Measurements from ENCODE around the gene GAB3.
"Not testable (repeated sequence)": the region's sequence is repeated elsewhere in the genome, so short reads cannot be mapped to it uniquely, and the experiment has no call there.

The GAB3 gene

DNA sequence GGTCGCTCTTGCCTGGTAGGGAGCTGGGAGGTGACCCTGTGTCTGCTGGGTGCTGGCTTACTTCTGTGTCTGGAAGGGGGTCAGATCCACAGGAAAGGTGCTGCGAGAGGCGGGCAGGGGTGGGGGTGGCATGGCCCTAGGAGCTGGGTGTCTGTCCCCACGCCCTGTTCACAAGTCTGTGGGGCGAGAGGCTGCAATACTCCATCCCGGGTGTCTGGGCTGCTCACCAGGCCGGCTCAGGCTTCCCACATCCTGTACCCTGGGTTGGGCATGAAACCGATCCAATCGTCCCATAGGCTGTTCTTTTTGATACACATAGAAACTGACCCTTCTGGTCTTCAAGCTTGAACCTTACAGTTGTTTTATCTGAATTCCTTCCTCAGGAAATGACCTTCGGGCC, 96.5 kb downstream of the GAB3 start:
- no peak overlapping the region for H3K4me3 ChIP-seq (replicated peaks in 1 of 2; ENCODE audit: low read depth in 2 of 2, low read length in 2 of 2)
- no peak for DNase-seq (ENCODE audit: low read depth in 2 of 2)
- TF ChIP-seq, protein P1, sequence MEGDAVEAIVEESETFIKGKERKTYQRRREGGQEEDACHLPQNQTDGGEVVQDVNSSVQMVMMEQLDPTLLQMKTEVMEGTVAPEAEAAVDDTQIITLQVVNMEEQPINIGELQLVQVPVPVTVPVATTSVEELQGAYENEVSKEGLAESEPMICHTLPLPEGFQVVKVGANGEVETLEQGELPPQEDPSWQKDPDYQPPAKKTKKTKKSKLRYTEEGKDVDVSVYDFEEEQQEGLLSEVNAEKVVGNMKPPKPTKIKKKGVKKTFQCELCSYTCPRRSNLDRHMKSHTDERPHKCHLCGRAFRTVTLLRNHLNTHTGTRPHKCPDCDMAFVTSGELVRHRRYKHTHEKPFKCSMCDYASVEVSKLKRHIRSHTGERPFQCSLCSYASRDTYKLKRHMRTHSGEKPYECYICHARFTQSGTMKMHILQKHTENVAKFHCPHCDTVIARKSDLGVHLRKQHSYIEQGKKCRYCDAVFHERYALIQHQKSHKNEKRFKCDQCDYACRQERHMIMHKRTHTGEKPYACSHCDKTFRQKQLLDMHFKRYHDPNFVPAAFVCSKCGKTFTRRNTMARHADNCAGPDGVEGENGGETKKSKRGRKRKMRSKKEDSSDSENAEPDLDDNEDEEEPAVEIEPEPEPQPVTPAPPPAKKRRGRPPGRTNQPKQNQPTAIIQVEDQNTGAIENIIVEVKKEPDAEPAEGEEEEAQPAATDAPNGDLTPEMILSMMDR (IDR thresholded peaks at IDR 0.05; ENCODE audit: low read depth, low read length): no peak

DNA sequence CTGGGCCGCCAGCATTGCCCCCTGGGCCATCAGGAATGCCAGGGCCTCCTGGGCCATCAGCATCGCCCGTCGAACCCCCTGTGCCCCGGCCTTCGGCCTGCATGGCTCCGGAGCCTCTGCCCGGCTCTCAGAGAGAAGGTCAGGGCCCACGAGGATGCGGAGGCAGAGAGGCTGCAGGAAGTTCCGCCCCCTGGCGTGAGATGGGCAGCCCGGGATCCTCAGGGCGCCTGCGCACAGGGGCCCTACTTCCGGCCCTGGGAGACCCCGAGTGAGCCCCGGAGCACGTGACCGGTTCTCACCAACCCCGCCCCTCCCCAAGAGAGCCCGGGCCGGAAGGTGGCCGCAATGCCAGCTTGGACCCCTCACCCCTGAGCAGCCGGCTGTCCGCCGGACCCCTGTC, 97.5 kb downstream of the GAB3 start, which contains the start of gene CTAG2:
Gene CTAG2 (minus strand): TSS at position 167 of the 400 bp plus-strand sequence. CDS start 64 bp downstream, at position 103.
- DNase-seq (ENCODE audit: low read depth in 2 of 2); H3K4me3 ChIP-seq (replicated peaks in 1 of 2; ENCODE audit: low read depth in 2 of 2, low read length in 2 of 2): not testable (repeated sequence)

DNA sequence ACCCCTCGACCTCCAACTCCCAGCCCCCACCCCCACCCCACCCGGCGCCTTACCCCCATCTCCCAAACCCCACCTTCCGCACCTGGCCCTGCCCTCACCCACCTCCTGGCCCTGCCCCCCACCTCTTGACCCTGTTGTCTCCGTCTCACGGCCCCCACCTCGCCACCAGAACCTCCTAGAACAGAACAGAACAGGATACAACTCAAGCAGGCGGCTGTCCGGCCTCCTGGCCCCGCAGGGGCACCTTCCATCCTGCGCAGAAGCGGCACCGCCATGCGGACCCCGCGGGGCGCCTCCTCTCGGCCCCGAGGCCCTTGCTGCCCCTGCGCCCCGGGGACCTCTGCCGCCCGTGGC, 97.9 kb downstream of the GAB3 start:
- no peak for DNase-seq (ENCODE audit: low read depth in 2 of 2)
- no peak overlapping the region for H3K4me3 ChIP-seq (replicated peaks in 1 of 2; ENCODE audit: low read depth in 2 of 2, low read length in 2 of 2)
- TF ChIP-seq, protein P1 (IDR thresholded peaks at IDR 0.05; ENCODE audit: low read depth, low read length): no peak

DNA sequence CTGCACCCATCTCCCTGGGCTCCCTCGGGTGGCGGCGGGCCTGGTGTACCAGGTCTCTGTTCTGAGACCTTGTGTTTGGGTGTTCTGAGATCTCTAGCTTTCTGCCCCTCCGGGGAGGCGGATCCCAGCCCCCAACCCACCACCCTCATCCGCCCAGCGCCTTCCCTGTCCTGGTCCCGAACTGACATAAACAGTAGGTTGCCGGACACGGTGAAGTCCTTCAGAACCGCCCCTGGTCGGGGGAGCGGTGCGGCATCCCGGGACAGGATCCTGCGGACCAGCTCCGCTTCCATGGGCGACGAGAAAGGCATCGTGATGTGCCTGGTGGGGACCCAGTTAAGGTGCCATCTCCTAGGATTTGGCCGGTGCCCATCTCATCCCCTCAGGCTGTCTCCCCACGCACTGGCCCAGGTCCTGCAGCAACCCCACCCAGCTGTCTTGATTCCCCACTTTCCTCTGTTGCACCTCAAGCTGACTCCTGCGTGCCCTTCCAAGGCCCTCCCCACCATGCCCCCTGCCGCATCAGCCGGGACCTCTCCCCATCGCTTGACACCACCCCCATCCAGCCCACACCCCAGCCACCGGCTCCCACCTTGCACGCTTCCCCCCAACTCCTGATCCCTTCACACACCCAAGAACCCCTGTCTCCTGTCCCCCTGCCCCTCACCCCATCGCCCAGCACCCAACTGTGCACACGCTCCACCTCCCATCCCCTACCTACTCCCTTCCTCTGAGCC, 98.4 kb downstream of the GAB3 start:
- H3K4me3 ChIP-seq (replicated peaks in 1 of 2; ENCODE audit: low read depth in 2 of 2, low read length in 2 of 2): no peak overlapping the region
- TF ChIP-seq, protein P1 (IDR thresholded peaks at IDR 0.05; ENCODE audit: low read depth, low read length): no peak
- DNase-seq (ENCODE audit: low read depth in 2 of 2): no peak

DNA sequence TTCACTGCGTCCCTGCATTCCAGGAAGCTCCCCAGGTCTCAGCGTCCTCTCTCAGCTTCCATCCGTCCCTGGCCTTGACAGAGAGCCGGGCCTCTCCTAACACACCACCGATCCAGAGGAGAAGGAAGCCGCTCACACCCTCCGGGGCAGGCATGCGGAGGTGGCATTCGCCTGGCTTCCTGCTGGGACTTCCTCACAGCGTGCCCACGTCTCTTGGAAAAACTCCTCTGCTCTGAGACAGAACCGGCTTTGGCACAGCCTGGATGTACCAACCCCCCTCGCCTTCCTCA, 100.7 kb downstream of the GAB3 start:
- no peak for DNase-seq (ENCODE audit: low read depth in 2 of 2)
- H3K4me3 ChIP-seq (replicated peaks in 1 of 2; ENCODE audit: low read depth in 2 of 2, low read length in 2 of 2): no peak overlapping the region
- TF ChIP-seq, protein P1 (IDR thresholded peaks at IDR 0.05; ENCODE audit: low read depth, low read length): no peak

DNA sequence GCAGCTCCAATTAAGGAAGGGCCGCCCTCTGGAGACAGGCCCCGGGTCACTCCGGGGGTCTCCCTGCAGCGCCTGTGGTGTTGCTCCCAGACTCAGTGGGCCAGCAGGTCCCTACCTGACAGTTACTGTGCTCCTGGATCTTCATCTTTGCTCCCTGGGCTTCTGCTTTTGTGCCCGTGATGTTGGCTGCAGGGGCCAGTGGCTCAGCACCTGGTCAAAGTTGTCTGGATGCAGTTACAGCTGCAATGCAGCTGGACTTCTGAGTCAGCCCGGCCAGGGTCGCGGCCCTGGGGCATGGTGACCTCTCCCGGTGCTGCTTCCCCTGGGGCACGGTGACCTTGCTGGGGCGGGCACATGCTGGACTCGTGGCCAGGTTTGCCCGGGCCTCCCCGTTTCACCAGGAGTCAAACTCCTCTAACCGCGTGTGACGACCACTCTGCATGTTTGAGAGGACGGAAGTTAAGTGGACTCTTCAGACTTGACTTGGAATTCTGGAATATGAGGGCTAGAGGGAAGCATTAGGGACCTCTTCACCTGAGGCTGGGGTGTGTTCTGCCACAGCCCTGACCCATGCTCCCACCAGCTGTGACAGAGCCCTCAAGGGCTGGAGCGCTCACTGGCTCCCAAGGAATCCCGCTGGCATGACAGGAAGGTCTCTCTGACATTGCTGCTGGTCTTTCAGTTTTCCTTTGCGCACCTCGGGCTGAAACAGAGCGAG, 101.2 kb downstream of the GAB3 start:
- TF ChIP-seq, protein P1 (IDR thresholded peaks at IDR 0.05; ENCODE audit: low read depth, low read length): no peak
- no peak for DNase-seq (ENCODE audit: low read depth in 2 of 2)
- no peak overlapping the region for H3K4me3 ChIP-seq (replicated peaks in 1 of 2; ENCODE audit: low read depth in 2 of 2, low read length in 2 of 2)

DNA sequence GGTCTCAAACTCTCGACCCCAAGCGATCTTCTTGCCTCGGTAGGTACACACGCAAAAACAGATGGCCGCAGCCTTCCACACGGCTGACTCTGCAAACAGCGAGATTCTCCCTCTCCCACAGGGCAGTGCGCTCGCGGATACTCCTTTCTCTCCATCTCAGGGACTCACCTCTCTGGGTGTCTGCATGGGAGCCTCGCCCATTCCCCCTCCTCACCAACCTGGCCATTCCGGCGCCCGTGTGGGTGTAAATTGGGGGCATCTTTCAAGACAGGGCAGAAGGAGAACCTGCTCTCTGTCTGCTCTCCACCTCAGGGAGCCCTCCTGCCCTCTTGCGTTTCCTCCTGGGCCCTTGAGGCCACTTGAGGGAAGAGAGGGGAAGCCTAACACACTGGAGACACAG, 101.9 kb downstream of the GAB3 start:
- TF ChIP-seq, protein P1 (IDR thresholded peaks at IDR 0.05; ENCODE audit: low read depth, low read length): no peak
- no peak overlapping the region for H3K4me3 ChIP-seq (replicated peaks in 1 of 2; ENCODE audit: low read depth in 2 of 2, low read length in 2 of 2)
- DNase-seq (ENCODE audit: low read depth in 2 of 2): no peak

DNA sequence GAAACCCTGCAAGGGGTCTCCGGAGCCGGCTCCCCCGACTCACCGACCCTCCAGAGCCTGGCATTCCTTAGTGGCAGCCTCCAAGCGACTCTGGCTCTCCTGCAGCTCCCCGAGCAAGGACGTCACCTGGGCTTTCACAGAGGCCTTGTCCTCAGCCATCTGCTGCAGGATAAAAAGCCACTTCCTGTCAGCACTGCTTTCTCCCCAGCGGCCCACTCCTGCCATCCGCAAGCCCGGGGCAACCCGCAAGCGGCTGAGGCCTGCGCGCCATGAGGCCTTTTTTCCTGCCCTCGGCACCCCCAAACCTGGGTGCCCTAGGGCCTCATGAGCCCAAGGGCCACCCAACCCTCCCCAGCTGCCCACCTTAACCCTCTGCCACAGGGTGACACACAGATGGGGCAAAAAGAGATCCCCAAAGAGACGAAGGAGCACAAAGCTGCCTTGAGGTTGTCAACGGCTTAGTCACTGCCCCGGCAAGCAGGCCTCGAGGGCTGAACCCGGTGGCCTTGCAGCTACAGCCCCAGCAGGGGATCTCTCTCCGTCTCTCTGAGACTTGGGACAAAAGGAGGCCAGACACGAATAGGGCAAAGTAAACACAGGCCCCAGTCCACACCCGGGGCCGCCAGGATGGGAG, 105.0 kb downstream of the GAB3 start:
- not testable (repeated sequence) for DNase-seq (ENCODE audit: low read depth in 2 of 2); H3K4me3 ChIP-seq (replicated peaks in 1 of 2; ENCODE audit: low read depth in 2 of 2, low read length in 2 of 2)

DNA sequence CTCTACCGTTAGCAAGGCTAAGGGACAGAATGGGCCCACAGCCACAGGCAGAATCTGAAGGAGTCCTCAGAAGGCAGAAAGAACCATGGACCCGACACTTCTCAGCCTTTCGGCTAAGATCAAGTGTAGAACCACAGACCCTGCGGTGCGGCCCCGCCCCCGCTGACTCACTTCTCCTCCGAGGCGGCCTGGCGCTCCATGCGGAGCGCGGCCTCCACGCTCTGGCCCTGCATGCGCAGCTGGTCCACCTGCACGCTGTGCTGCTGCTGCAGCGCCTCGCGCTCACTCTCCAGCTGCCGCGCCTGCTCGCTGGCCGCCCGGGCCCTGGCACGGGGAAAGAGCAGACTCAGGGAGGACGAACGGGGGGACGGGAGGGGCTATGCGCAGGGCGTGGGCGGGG, 107.2 kb downstream of the GAB3 start:
- DNase-seq (ENCODE audit: low read depth in 2 of 2); H3K4me3 ChIP-seq (replicated peaks in 1 of 2; ENCODE audit: low read depth in 2 of 2, low read length in 2 of 2): not testable (repeated sequence)

DNA sequence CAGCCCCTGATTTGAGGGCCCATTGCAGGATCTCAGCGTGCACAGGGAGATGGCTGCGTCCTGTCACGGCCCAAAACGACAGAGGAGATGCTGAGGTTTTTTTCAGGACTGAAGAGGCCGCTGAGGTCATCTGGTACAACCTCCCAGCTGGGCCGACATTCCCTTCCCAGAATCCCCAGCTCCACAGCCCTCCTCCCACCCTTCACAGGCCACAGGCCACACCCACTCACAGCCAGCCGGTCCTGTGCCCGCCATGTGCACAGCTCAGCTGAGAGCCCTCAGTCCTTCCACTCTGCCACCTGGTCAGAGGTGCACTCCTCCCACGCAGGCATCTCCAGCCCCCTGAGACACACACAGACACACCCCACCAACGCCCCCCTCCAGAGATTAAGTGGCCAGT, 109.1 kb downstream of the GAB3 start:
- not testable (repeated sequence) for DNase-seq (ENCODE audit: low read depth in 2 of 2); H3K4me3 ChIP-seq (replicated peaks in 1 of 2; ENCODE audit: low read depth in 2 of 2, low read length in 2 of 2)

DNA sequence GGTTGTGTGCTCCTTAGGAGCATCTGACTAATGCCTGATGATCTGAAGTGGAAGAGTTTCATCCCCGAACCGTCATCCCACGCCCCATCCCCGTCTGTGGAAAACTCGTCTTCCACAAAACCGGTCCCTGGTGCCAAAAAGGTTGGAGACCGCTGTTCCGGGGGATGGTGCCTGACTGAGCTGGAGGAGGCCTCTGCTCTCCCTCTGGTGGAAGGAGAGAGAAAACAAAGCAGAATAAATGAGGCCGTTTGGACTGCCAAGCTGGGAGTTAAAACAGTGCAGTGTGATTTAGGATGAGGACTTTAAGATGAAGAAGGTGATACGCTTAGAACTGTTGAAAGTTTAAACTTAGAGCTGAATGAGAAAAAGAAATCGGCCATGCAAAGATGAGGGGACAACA, 117.2 kb downstream of the GAB3 start:
- not testable (repeated sequence) for H3K4me3 ChIP-seq (replicated peaks in 1 of 2; ENCODE audit: low read depth in 2 of 2, low read length in 2 of 2); DNase-seq (ENCODE audit: low read depth in 2 of 2)

Measured in cardiac fibroblast (primary cell).